Erythroblast (primary cell): Measurements from ENCODE around the gene NPFFR1.
"Not testable (repeated sequence)": the region's sequence is repeated elsewhere in the genome, so short reads cannot be mapped to it uniquely, and the experiment has no call there.

Experiments
- GATA1 ChIP-seq: IDR thresholded peaks from 2 replicates; pipeline ENCODE4 v1.6.1; 2011; ENCODE audit warnings: low read depth, mild to moderate bottlenecking, control low read depth, low read length, moderate library complexity
- POLR2A ChIP-seq: IDR thresholded peaks from 2 replicates; pipeline ENCODE4 v1.6.1; 2011; ENCODE audit warnings: mild to moderate bottlenecking, low read length

- TF ChIP-seq POLR2A, GATA1: not testable (repeated sequence)
Observed at GRCh38 chr10:70237958-70238536, 45.8 kb downstream of the NPFFR1 start.
